SK-N-SH treated with all-trans-retinoic acid at 6 μM for 48 hours (cell line): ENCODE measurements around the gene SNX9.

Source experiments
- ARNTL ChIP-seq: fragments of 450-650 bp; formaldehyde crosslinking; IDR thresholded peaks from 2 replicates; pipeline ENCODE4 v1.5.0; 2020; ENCODE audit warnings: low read depth, mild to moderate bottlenecking, moderate library complexity, borderline replicate concordance
- CSRNP3 ChIP-seq: fragments of 250-450 bp; sonication (Bioruptor Pico); IDR thresholded peaks from 2 replicates; pipeline ENCODE4 v1.5.1; 2021; ENCODE audit warnings: mild to moderate bottlenecking, moderate library complexity
- ISL1 ChIP-seq: fragments of 250-450 bp; sonication (Bioruptor Pico); IDR thresholded peaks from 2 replicates; pipeline ENCODE4 v2.1.2; 2022; ENCODE audit warnings: mild to moderate bottlenecking, moderate library complexity
- OSR1 ChIP-seq: fragments of 250-450 bp; sonication (Bioruptor Pico); IDR thresholded peaks from 2 replicates; pipeline ENCODE4 v1.8.0; 2022; ENCODE audit warnings: moderate library complexity, mild to moderate bottlenecking, inconsistent platforms
- POU6F1 ChIP-seq: fragments of 250-450 bp; sonication (Bioruptor Pico); IDR thresholded peaks from 2 replicates; pipeline ENCODE4 v1.8.0; 2021; ENCODE audit warnings: low read depth, mild to moderate bottlenecking, moderate library complexity, borderline replicate concordance
- PPARA ChIP-seq: fragments of 250-450 bp; sonication (Bioruptor Pico); IDR thresholded peaks from 2 replicates; pipeline ENCODE4 v1.5.0; 2020; ENCODE audit warnings: mild to moderate bottlenecking, borderline replicate concordance
- RARB ChIP-seq: fragments of 250-450 bp; sonication (Bioruptor Pico); IDR thresholded peaks from 2 replicates; pipeline ENCODE4 v1.8.0; 2021; ENCODE audit warnings: mild to moderate bottlenecking, moderate library complexity
- SNAI2 ChIP-seq: fragments of 250-450 bp; sonication (Bioruptor Pico); IDR thresholded peaks from 2 replicates; pipeline ENCODE4 v1.5.0; 2020; ENCODE audit warnings: mild to moderate bottlenecking, moderate library complexity
- ZC3H10 ChIP-seq: fragments of 250-450 bp; sonication (Bioruptor Pico); IDR thresholded peaks from 2 replicates; pipeline ENCODE4 v1.5.1; 2021; ENCODE audit warnings: mild to moderate bottlenecking, moderate library complexity

GRCh38 chr6:157987788-157988699, 165.0 kb downstream of the SNX9 start:
- TF ChIP-seq RARB (CRISPR knock-in tag) (no peak), OSR1 (CRISPR knock-in tag) (no peak), CSRNP3 (CRISPR knock-in tag) (no peak), ARNTL (CRISPR knock-in tag) (no peak), SNAI2 (CRISPR knock-in tag) (no peak), POU6F1 (CRISPR knock-in tag) (no peak), ZC3H10 (CRISPR knock-in tag) (no peak), PPARA (CRISPR knock-in tag) (no peak), ISL1 (no peak)
